Esophagus muscularis mucosa (tissue), 4 donors: Measurements from ENCODE around the gene PLXDC2. TPM values are rescaled to one million over a fixed set of nuclear protein-coding genes. Genes with fewer than 3 reads are reported as not detected.
A peak's percentile ranks its signal among the peaks of the same experiment; 100 is the strongest.

Experiments used
- DNase-seq: peaks from one replicate; pipeline ENCODE4 v3.0.0-alpha.2; 2017; ENCODE audit errors: extremely low spot score
- H3K27ac ChIP-seq, 4 donors: fragments of 200-600 bp; sonication (generic); replicated peaks in 1 of 4; 1 replicate in 3 of 4; 2 replicates in 1 of 4; pipeline ENCODE4 v1.5.1; 2016 to 2019; ENCODE audit warnings: mild to moderate bottlenecking in 1 of 4
- H3K27me3 ChIP-seq, 4 donors: fragments of 200-600 bp; sonication (generic); one replicate each; pipeline versions ENCODE4 v1.5.1 to v1.6.0; 2016 to 2019
- H3K36me3 ChIP-seq, 4 donors: fragments of 200-600 bp; sonication (generic); one replicate each; pipeline ENCODE4 v1.5.1; 2016 to 2019
- H3K4me1 ChIP-seq, 4 donors: fragments of 200-600 bp; sonication (generic); one replicate each; pipeline ENCODE4 v1.5.1; 2016 to 2019
- H3K4me3 ChIP-seq, 4 donors: fragments of 200-600 bp; sonication (generic); 1 replicate in 2 of 4; 2 replicates in 2 of 4; pipeline ENCODE4 v1.5.1; 2016 to 2019; ENCODE audit warnings: mild to moderate bottlenecking in 4 of 4, moderate library complexity in 1 of 4
- H3K9me3 ChIP-seq, 4 donors: fragments of 200-600 bp; sonication (generic); 1 replicate in 3 of 4; 2 replicates in 1 of 4; pipeline ENCODE4 v1.5.1; 2016 to 2019
- CTCF ChIP-seq, 3 experiments: fragments of 200-600 bp in 2 of 3; fragments of 450-650 bp in 1 of 3; sonication (generic) in 2 of 3; IDR thresholded peaks; one replicate each; pipeline ENCODE4 v1.5.1; 2017 to 2019; ENCODE audit warnings: antibody characterized with exemption in 3 of 3, mild to moderate bottlenecking in 2 of 3, moderate library complexity in 1 of 3
- EP300 ChIP-seq: sonication (generic); formaldehyde crosslinking; IDR thresholded peaks from one replicate; pipeline ENCODE4 v1.6.1; 2017; ENCODE audit warnings: antibody characterized with exemption
- POLR2A ChIP-seq: fragments of 450-650 bp; IDR thresholded peaks from one replicate; pipeline ENCODE4 v1.6.1; 2017; ENCODE audit warnings: antibody characterized with exemption, moderate library complexity, mild to moderate bottlenecking, low read depth
- POLR2AphosphoS5 ChIP-seq, 2 donors: sonication (generic); formaldehyde crosslinking; IDR thresholded peaks; one replicate each; pipeline ENCODE4 v1.6.1; 2017; ENCODE audit warnings: antibody characterized with exemption in 2 of 2
- WGBS: methylation state at CpG from one replicate; pipeline ENCODE4 v1.1.5; 2018; 5-methylcytosine and 5-hydroxymethylcytosine counted together
- intact Hi-C: fragments of 100-400 bp; cut with DNase I; formaldehyde crosslinking; loops from one replicate; pipeline ENCODE4 v1.15.1; 2023
- total RNA-seq, 4 donors: library from RNA; depleted of rRNA; stranded (reverse); fragments of >200 nt; gene quantifications; one replicate each; pipeline versions ENCODE4 v1.1.0 to v1.2.1, GENCODE V29; 2016

The PLXDC2 gene
- total RNA-seq, 4 donors from 2014 or later: 28.7 to 54.2 (median 42.4) TPM

- intact Hi-C loops: no loop called here
- H3K4me1 ChIP-seq: no peaks in the 10 kb centered on the region
- peaks cover 0 to 14% (median 0%) of the 10 kb centered on the region in 4 donors for H3K36me3 ChIP-seq
- DNase-seq: no peak
- no peaks in the 10 kb centered on the region for H3K9me3 ChIP-seq
- H3K27me3 ChIP-seq: no peaks in the 10 kb centered on the region
- H3K4me3 ChIP-seq: no peak overlapping the region
- H3K27ac ChIP-seq: no peak overlapping the region
- 74% methylated on average over 6 of the region's 6 CpGs for WGBS
- TF ChIP-seq EP300 (no peak), CTCF (IDR thresholded peaks at IDR 0.05) (no peak), POLR2AphosphoS5 (IDR thresholded peaks at IDR 0.05) (no peak), POLR2A (no peak)
Observed at GRCh38 chr10:20276127-20276979, 460.1 kb downstream of the PLXDC2 start.

GRCh38 chr10:20277820-20278219 lies 461.6 kb downstream of the PLXDC2 start:
- DNase-seq: no peak
- 55% methylated on average over 3 of the region's 3 CpGs for WGBS
- TF ChIP-seq CTCF (IDR thresholded peaks at IDR 0.05) (no peak), POLR2AphosphoS5 (IDR thresholded peaks at IDR 0.05) (no peak)
- intact Hi-C loops: no loop called here
- no peaks in the 10 kb centered on the region for H3K4me1 ChIP-seq
- no peaks in the 10 kb centered on the region for H3K9me3 ChIP-seq
- H3K4me3 ChIP-seq: no peak overlapping the region
- H3K27ac ChIP-seq: no peak overlapping the region
- peaks cover 0 to 14% (median 0%) of the 10 kb centered on the region in 4 donors for H3K36me3 ChIP-seq
- H3K27me3 ChIP-seq: no peaks in the 10 kb centered on the region

GRCh38 chr10:20281579-20281978 lies 465.3 kb downstream of the PLXDC2 start:
- no peaks in the 10 kb centered on the region for H3K4me1 ChIP-seq
- peaks cover 0 to 14% (median 0%) of the 10 kb centered on the region in 4 donors for H3K36me3 ChIP-seq
- DNase-seq: no peak
- H3K27ac ChIP-seq: no peak overlapping the region
- no peak overlapping the region for H3K4me3 ChIP-seq
- intact Hi-C loops: no loop called here
- WGBS: 76% methylated on average over 1 of the region's 1 CpG
- no peaks in the 10 kb centered on the region for H3K9me3 ChIP-seq
- no peaks in the 10 kb centered on the region for H3K27me3 ChIP-seq
- TF ChIP-seq POLR2AphosphoS5 (IDR thresholded peaks at IDR 0.05) (no peak), EP300 (no peak), POLR2A (no peak), CTCF (IDR thresholded peaks at IDR 0.05) (no peak)

- Histone ChIP-seq H3K27ac (no peak overlapping the region), H3K27me3 (no peaks in the 10 kb centered on the region), H3K9me3 (no peaks in the 10 kb centered on the region), H3K4me1 (peaks cover 3 to 33% (median 27%) of the 10 kb centered on the region in 4 donors), H3K36me3 (no peaks in the 10 kb centered on the region), H3K4me3 (no peak overlapping the region)
- WGBS: 69% methylated on average over 5 of the region's 5 CpGs
- intact Hi-C loops: no loop called here
- no peak for DNase-seq
- TF ChIP-seq EP300: no peak
- TF ChIP-seq POLR2AphosphoS5 (IDR thresholded peaks at IDR 0.05): no peak
Observed at GRCh38 chr10:20287586-20287985, 471.4 kb downstream of the PLXDC2 start.

GRCh38 chr10:20288060-20288459 lies 471.8 kb downstream of the PLXDC2 start:
- no peaks in the 10 kb centered on the region for H3K9me3 ChIP-seq
- H3K36me3 ChIP-seq: no peaks in the 10 kb centered on the region
- peaks cover 3 to 33% (median 27%) of the 10 kb centered on the region in 4 donors for H3K4me1 ChIP-seq
- intact Hi-C loops: no loop called here
- DNase-seq: no peak
- H3K4me3 ChIP-seq: no peak overlapping the region
- TF ChIP-seq POLR2AphosphoS5 (IDR thresholded peaks at IDR 0.05) (no peak), EP300 (no peak), POLR2A (no peak), CTCF (IDR thresholded peaks at IDR 0.05) (no peak)
- 34% methylated on average over 6 of the region's 6 CpGs for WGBS
- no peaks in the 10 kb centered on the region for H3K27me3 ChIP-seq
- peak overlapping the region in 1 of 4 donors; percentile 24 for H3K27ac ChIP-seq
